SK-N-SH (cell line): ENCODE data around the gene VIPAS39. TPM values are rescaled to one million over a fixed set of nuclear protein-coding genes. Genes with fewer than 3 reads are reported as not detected.
A peak's percentile ranks its signal among the peaks of the same experiment; 100 is the strongest.

Experiments used
- CTCF ChIA-PET: fragments of 300-600, 350-600 bp; formaldehyde crosslinking; extraction: SDS; loops from one replicate; lab custom pipeline; 2021; lab: Yijun Ruan, JAX
- POLR2A ChIA-PET: fragments of 350-600 bp; sonication (Branson Sonifier 250); formaldehyde crosslinking; extraction: SDS; loops from one replicate; lab custom pipeline; 2020; ENCODE audit warnings: antibody characterized with exemption, inconsistent platforms; lab: Yijun Ruan, JAX
- DNase-seq: peaks from one replicate; pipeline ENCODE4 v3.0.0; 2012
- H2AFZ ChIP-seq: fragments of 200-600 bp; sonication (generic); 2 replicates; pipeline ENCODE4 v1.8.1; 2016; ENCODE audit warnings: antibody characterized with exemption, mild to moderate bottlenecking, low read depth
- H3F3A ChIP-seq: fragments of 200-600 bp; sonication (generic); replicated peaks from 2 replicates; pipeline ENCODE3; 2016; ENCODE audit warnings: antibody characterized with exemption, mild to moderate bottlenecking; ENCODE audit not compliant: insufficient read depth
- H3K27ac ChIP-seq, 2 experiments: fragments of 200-500 bp in 1 of 2; fragments of 200-600 bp in 1 of 2; sonication (Bioruptor generic) in 1 of 2; sonication (generic), shearing (Covaris generic) in 1 of 2; 2 replicates each; pipeline versions ENCODE4 v1.5.1 to v1.6.1; 2014 to 2016; ENCODE audit warnings: low read depth in 2 of 2, inconsistent platforms in 1 of 2, low read length in 1 of 2, mild to moderate bottlenecking in 1 of 2, mixed read lengths in 1 of 2
- H3K27me3 ChIP-seq: fragments of 200-600 bp; sonication (generic), shearing (Covaris generic); 2 replicates; pipeline ENCODE4 v1.6.1; 2016; ENCODE audit warnings: mixed run types; ENCODE audit not compliant: insufficient read depth
- H3K36me3 ChIP-seq, 2 experiments: fragments of 200-500 bp in 1 of 2; fragments of 200-600 bp in 1 of 2; sonication (Bioruptor generic) in 1 of 2; sonication (generic) in 1 of 2; replicated peaks in 1 of 2; 2 replicates each; pipeline versions ENCODE3 to v1.5.1; 2014 to 2016; ENCODE audit warnings: low read length in 1 of 2, mild to moderate bottlenecking in 1 of 2; ENCODE audit not compliant: insufficient read depth in 2 of 2, control insufficient read depth in 1 of 2
- H3K4me1 ChIP-seq, 2 experiments: fragments of 200-500 bp in 1 of 2; fragments of 200-600 bp in 1 of 2; sonication (Bioruptor generic) in 1 of 2; sonication (generic), shearing (Covaris generic) in 1 of 2; 2 replicates each; pipeline versions ENCODE4 v1.5.1 to v1.6.1; 2014 to 2016; ENCODE audit warnings: low read depth in 1 of 2, low read length in 1 of 2, mixed run types in 1 of 2; ENCODE audit not compliant: insufficient read depth in 2 of 2, control insufficient read depth in 1 of 2
- H3K4me2 ChIP-seq: fragments of 200-600 bp; sonication (generic), shearing (Covaris generic); 2 replicates; pipeline ENCODE4 v1.6.1; 2017; ENCODE audit warnings: mixed run types
- H3K4me3 ChIP-seq, 2 experiments: fragments of 200-500 bp in 1 of 2; fragments of 200-600 bp in 1 of 2; sonication (Bioruptor generic) in 1 of 2; sonication (generic), shearing (Covaris generic) in 1 of 2; 2 replicates each; pipeline versions ENCODE4 v1.5.1 to v1.8.1; 2014 to 2016; ENCODE audit warnings: low read depth in 2 of 2, inconsistent platforms in 1 of 2, low read length in 1 of 2, mild to moderate bottlenecking in 1 of 2, mixed read lengths in 1 of 2, moderate library complexity in 1 of 2
- H3K79me2 ChIP-seq: fragments of 200-600 bp; sonication (generic); 2 replicates; pipeline ENCODE4 v1.8.1; 2017; ENCODE audit warnings: mild to moderate bottlenecking; ENCODE audit not compliant: insufficient read depth
- H3K9ac ChIP-seq: fragments of 200-600 bp; sonication (generic); 2 replicates; pipeline ENCODE4 v1.6.1; 2017; ENCODE audit warnings: mixed run types
- H3K9me2 ChIP-seq: fragments of 200-600 bp; sonication (generic); 2 replicates; pipeline ENCODE4 v1.6.1; 2017; ENCODE audit warnings: mixed run types
- H3K9me3 ChIP-seq: fragments of 200-600 bp; sonication (generic); 2 replicates; pipeline ENCODE4 v1.6.1; 2017; ENCODE audit warnings: mixed run types, mild to moderate bottlenecking, moderate library complexity
- H4K20me1 ChIP-seq: fragments of 200-600 bp; sonication (generic); 2 replicates; pipeline ENCODE4 v1.6.1; 2017; ENCODE audit warnings: mild to moderate bottlenecking, mixed run types; ENCODE audit not compliant: insufficient read depth
- EZH2phosphoT487 ChIP-seq: fragments of 200-600 bp; sonication (generic); IDR thresholded peaks from 2 replicates; pipeline ENCODE4 v1.6.1; 2017; ENCODE audit warnings: low read depth, mixed run types, mild to moderate bottlenecking, antibody characterized with exemption, moderate library complexity, borderline replicate concordance
- FOSL2 ChIP-seq: IDR thresholded peaks from 2 replicates; pipeline ENCODE4 v1.4.0; 2012; ENCODE audit warnings: low read depth, mild to moderate bottlenecking, moderate library complexity, borderline replicate concordance
- FOXJ3 ChIP-seq: sonication (generic); formaldehyde crosslinking; IDR thresholded peaks from 2 replicates; pipeline ENCODE4 v1.5.1; 2020; ENCODE audit warnings: mild to moderate bottlenecking, missing genetic modification reagents
- FOXM1 ChIP-seq: IDR thresholded peaks from 2 replicates; pipeline ENCODE4 v1.4.0; 2012; ENCODE audit warnings: low read depth, mild to moderate bottlenecking
- GABPA ChIP-seq: IDR thresholded peaks from 2 replicates; pipeline ENCODE4 v1.4.0; 2012; ENCODE audit warnings: low read depth, mild to moderate bottlenecking
- GATA2 ChIP-seq: sonication (generic); formaldehyde crosslinking; IDR thresholded peaks from 2 replicates; pipeline ENCODE4 v1.5.0; 2020; ENCODE audit warnings: mild to moderate bottlenecking, missing genetic modification reagents
- IRF3 ChIP-seq: fragments of 150-350 bp; IDR thresholded peaks from 2 replicates; pipeline ENCODE4 v1.6.1; 2016; ENCODE audit warnings: mild to moderate bottlenecking, low read depth, low read length
- JUND ChIP-seq: IDR thresholded peaks from 2 replicates; pipeline ENCODE4 v1.4.0; 2012
- MAX ChIP-seq: IDR thresholded peaks from 2 replicates; pipeline ENCODE4 v1.4.0; 2012; ENCODE audit warnings: low read depth
- MEF2A ChIP-seq: IDR thresholded peaks from 2 replicates; pipeline ENCODE4 v1.4.0; 2012; ENCODE audit warnings: low read depth, borderline replicate concordance
- MXI1 ChIP-seq: IDR thresholded peaks from 2 replicates; pipeline ENCODE4 v1.6.1; 2012; ENCODE audit warnings: mild to moderate bottlenecking, low read depth, low read length, improper control_type of control experiment
- NRF1 ChIP-seq: IDR thresholded peaks from 2 replicates; pipeline ENCODE4 v1.6.1; 2012; ENCODE audit warnings: low read depth, mild to moderate bottlenecking, low read length
- POLR2AphosphoS5 ChIP-seq: IDR thresholded peaks from 2 replicates; pipeline ENCODE4 v1.6.1; 2012; ENCODE audit warnings: low read depth, low read length
- RAD21 ChIP-seq: IDR thresholded peaks from 2 replicates; pipeline ENCODE4 v1.6.1; 2012; ENCODE audit warnings: mild to moderate bottlenecking, low read length
- RCOR1 ChIP-seq: fragments of 150-350 bp; IDR thresholded peaks from 2 replicates; pipeline ENCODE4 v1.6.1; 2017; ENCODE audit warnings: antibody characterized with exemption, low read length
- REST ChIP-seq: IDR thresholded peaks from 2 replicates; pipeline ENCODE4 v1.6.1; 2012; ENCODE audit warnings: mild to moderate bottlenecking, low read depth, low read length, moderate library complexity
- RFX5 ChIP-seq: IDR thresholded peaks from 2 replicates; pipeline ENCODE4 v1.6.1; 2012; ENCODE audit warnings: mild to moderate bottlenecking, improper control_type of control experiment, low read length
- RXRA ChIP-seq: IDR thresholded peaks from 2 replicates; pipeline ENCODE4 v1.4.0; 2012; ENCODE audit warnings: low read depth, mild to moderate bottlenecking, borderline replicate concordance
- SIN3A ChIP-seq: IDR thresholded peaks from 2 replicates; pipeline ENCODE4 v1.6.1; 2012; ENCODE audit warnings: low read depth, mild to moderate bottlenecking, low read length, moderate library complexity, borderline replicate concordance
- SMC3 ChIP-seq: IDR thresholded peaks from 2 replicates; pipeline ENCODE4 v1.6.1; 2012; ENCODE audit warnings: low read depth, low read length, improper control_type of control experiment
- TAF1 ChIP-seq: IDR thresholded peaks from 2 replicates; pipeline ENCODE4 v1.6.1; 2012; ENCODE audit warnings: low read depth, mild to moderate bottlenecking, low read length, moderate library complexity, borderline replicate concordance
- TCF12 ChIP-seq: IDR thresholded peaks from 2 replicates; pipeline ENCODE4 v1.4.0; 2012
- TEAD4 ChIP-seq: IDR thresholded peaks from 2 replicates; pipeline ENCODE4 v1.4.0; 2012; ENCODE audit warnings: mild to moderate bottlenecking, borderline replicate concordance; ENCODE audit not compliant: insufficient read depth
- USF1 ChIP-seq: IDR thresholded peaks from 2 replicates; pipeline ENCODE4 v1.4.0; 2012; ENCODE audit warnings: low read depth, borderline replicate concordance
- USF2 ChIP-seq: fragments of 150-350 bp; IDR thresholded peaks from 2 replicates; pipeline ENCODE4 v1.6.1; 2017; ENCODE audit warnings: antibody characterized with exemption, low read length, low read depth, borderline replicate concordance
- YY1 ChIP-seq: IDR thresholded peaks from 2 replicates; pipeline ENCODE4 v1.4.0; 2012; ENCODE audit warnings: low read depth, mild to moderate bottlenecking
- WGBS: methylation state at CpG from one replicate; pipeline ENCODE4 v1.1.6; 2017; ENCODE audit warnings: low lambda C conversion rate; 5-methylcytosine and 5-hydroxymethylcytosine counted together
- polyA plus RNA-seq, 3 experiments: library from polyadenylated mRNA; depleted of rRNA; stranded (reverse); fragments of >200 nt; gene quantifications; 2 replicates each; pipeline ENCODE4 v1.2.3, GENCODE V29; 2012

Gene VIPAS39
- polyA plus RNA-seq (2012; rRNA removed): 20.8 and 29.2 TPM in 2 replicates
- polyA plus RNA-seq (2012; cell fraction: cytosol; rRNA removed): 22.3 and 23.3 TPM in 2 replicates
- 28.1 and 45.4 TPM in 2 replicates for polyA plus RNA-seq (2012; cell fraction: nucleus; rRNA removed)

DNA sequence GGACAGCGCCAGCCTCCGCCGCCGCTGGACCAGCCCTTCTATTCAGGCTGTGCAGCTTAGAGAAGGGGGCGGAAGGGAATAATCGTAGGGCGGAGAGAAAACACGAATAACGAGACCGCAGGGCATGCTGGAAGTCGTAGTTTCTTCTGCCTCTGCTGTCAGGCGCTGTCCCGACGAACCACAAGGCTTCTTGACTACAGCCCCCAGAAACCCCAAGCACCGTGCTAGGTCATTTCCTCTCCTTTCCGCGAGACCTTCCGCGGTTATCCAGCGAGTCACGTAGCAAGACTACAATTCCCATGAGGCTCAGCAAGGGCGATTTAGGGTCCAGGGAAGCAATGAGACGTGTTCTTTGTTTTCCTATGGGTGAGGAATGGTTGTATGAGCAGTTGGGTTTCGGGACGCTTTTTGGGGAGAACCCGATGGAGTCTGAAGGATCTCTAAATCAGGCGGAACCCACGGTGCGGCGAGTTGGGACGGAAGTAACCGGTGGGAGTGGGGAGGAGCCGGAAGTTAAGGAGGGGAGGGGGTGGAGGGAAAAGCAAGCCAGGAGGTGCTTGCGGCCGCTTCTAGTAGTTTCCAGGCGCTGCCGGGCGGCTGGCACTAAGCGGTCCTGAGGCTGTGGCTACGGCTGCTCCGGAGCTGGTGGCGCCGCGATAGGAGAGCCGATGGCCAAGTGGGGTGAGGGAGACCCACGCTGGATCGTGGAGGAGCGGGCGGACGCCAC is at the start of gene VIPAS39, which contains the start of gene AHSA1:
VIPAS39 (minus strand) TSS at position 80 of the 727 bp plus-strand sequence. CDS start 3,499 bp downstream, outside the sequence.
AHSA1 (plus strand) TSS at position 572 of the 727 bp plus-strand sequence; CDS start at position 669, 97 bp downstream.
- CTCF ChIA-PET: interaction anchor here (0.6 to 2.9 kb wide), 7 partner anchors 12 to 305 kb away, joined by 3 to 40 read pairs (median 3); no protein-coding TSS in a partner anchor
- Histone ChIP-seq H3K9ac (peak within 1 kb of the TSS; percentile 88), H3K79me2 (peaks cover 75% of the 10 kb centered on the region), H3K4me1 (peaks cover 12% of the 10 kb centered on the region in 2 experiments; a peak in 3 of 4 replicates), H3F3A (peaks cover 4% of the 10 kb centered on the region), H2AFZ (peak within 1 kb of the TSS; percentile 96), H4K20me1 (peaks cover 13% of the 10 kb centered on the region), H3K36me3 (peaks cover 30 to 40% of the 10 kb centered on the region in 2 experiments), H3K4me2 (peak within 1 kb of the TSS; percentile 81), H3K9me3 (no peaks in the 10 kb centered on the region), H3K4me3 (peak within 1 kb of the TSS; percentile 96 to 99), H3K9me2 (no peaks in the 10 kb centered on the region), H3K27me3 (no peaks in the 10 kb centered on the region), H3K27ac (peak within 1 kb of the TSS; percentile 92 to 96)
- under 1% methylated on average over 28 of the region's 50 CpGs for WGBS
- POLR2A ChIA-PET: interaction anchor here (0.8 to 1.3 kb wide), 3 partner anchors 81 to 136 kb away, joined by 3 to 6 read pairs (median 4); partner anchors contain the start of genes GSTZ1, POMT2, SAMD15 and TMED8
- peak; percentile 91 for DNase-seq
- TF ChIP-seq TAF1 (peak; percentile 82), RCOR1 (no peak), EZH2phosphoT487 (no peak), REST (0 out of 2 replicates have a peak, but pooled peaks have one; percentile 20), RAD21 (no peak), TCF12 (peak; percentile 25; the same call in 1 of the 2 replicates), FOXM1 (no peak), FOSL2 (no peak), MEF2A (no peak), SIN3A (peak; percentile 73), NRF1 (no peak), JUND (no peak), IRF3 (no peak), RXRA (no peak), TEAD4 (no peak), FOXJ3 (CRISPR knock-in tag) (no peak), YY1 (peak; percentile 51; the same call in 1 of the 2 replicates), MAX (peak; percentile 5), USF1 (no peak), USF2 (no peak), RFX5 (no peak), SMC3 (no peak), MXI1 (peak; percentile 28; the same call in 1 of the 2 replicates), GATA2 (no peak), POLR2AphosphoS5 (peak; percentile 92), GABPA (peak; percentile 94)
